ENCODE measurements around the gene ANKRD12. TPM values are rescaled to one million over a fixed set of nuclear protein-coding genes. Genes with fewer than 3 reads are reported as not detected.
"Not testable (repeated sequence)": the region's sequence is repeated elsewhere in the genome, so short reads cannot be mapped to it uniquely, and the experiment has no call there.

Gene ANKRD12
- total and polyA plus RNA-seq, 2 of the 4 experiments (the other 2 are of a cell fraction), result 2.6 to 12.9 TPM

GRCh38 chr18:9088727-9089126 is 47.9 kb upstream of the ANKRD12 start:
- H4K91ac ChIP-seq (ENCODE audit: insufficient read depth, low read depth, low read length); in situ Hi-C loops (cut with MboI; ENCODE audit: low sequenced_read_pairs); H2AFZ ChIP-seq (replicated peaks; ENCODE audit: low read length, poor library complexity); H2BK120ac ChIP-seq (ENCODE audit: low read depth, low read length); H3K9ac ChIP-seq (ENCODE audit: low read depth, low read length); H3K4ac ChIP-seq (ENCODE audit: low read depth, low read length); H3K9me1 ChIP-seq (ENCODE audit: insufficient read depth, low read length); H4K5ac ChIP-seq (ENCODE audit: low read depth, low read length); H2BK20ac ChIP-seq (ENCODE audit: low read depth, low read length); H3K9me3 ChIP-seq (ENCODE audit: control insufficient read depth, insufficient read depth, low read length); H4K20me1 ChIP-seq (ENCODE audit: insufficient read depth, low read length); H3K4me3 ChIP-seq (ENCODE audit: insufficient read depth, low read depth, low read length); H3K27me3 ChIP-seq (ENCODE audit: control insufficient read depth, insufficient read depth, low read length); H3K4me1 ChIP-seq (ENCODE audit: control insufficient read depth, insufficient read depth, low read length); H3K79me1 ChIP-seq (ENCODE audit: low read depth in 1 of 2, low read length in 2 of 2); H3K18ac ChIP-seq (ENCODE audit: low read depth, low read length); H3K56ac ChIP-seq (ENCODE audit: extremely low read depth, insufficient read depth, low read length); DNase-seq; H4K8ac ChIP-seq (ENCODE audit: low read depth in 2 of 2, low read length in 2 of 2); POLR2A ChIA-PET (ENCODE audit: unreplicated experiment); dilution Hi-C loops (cut with HindIII; ENCODE audit: low sequenced_read_pairs, unreplicated experiment); H3K14ac ChIP-seq (replicated peaks; ENCODE audit: low read depth, low read length); H3K23ac ChIP-seq (ENCODE audit: low read depth, low read length); H3K36me3 ChIP-seq (ENCODE audit: control insufficient read depth, insufficient read depth, low read length); H2BK15ac ChIP-seq (ENCODE audit: low read depth, low read length); H2AK9ac ChIP-seq (replicated peaks; ENCODE audit: low read depth, low read length, poor library complexity); H2AK5ac ChIP-seq (ENCODE audit: low read depth, low read length); ATAC-seq (ENCODE audit: low read depth); H3K27ac ChIP-seq (ENCODE audit: insufficient read depth, low read length); intact Hi-C loops (cut with micrococcal nuclease); H3K4me2 ChIP-seq (ENCODE audit: low read depth, low read length); H2BK5ac ChIP-seq (ENCODE audit: low read depth, low read length, poor library complexity, severe bottlenecking); BruUV-seq (replicated peaks): not testable (repeated sequence)
- CTCF ChIA-PET, result interaction anchor here (0.6 kb wide), 1 partner anchor 14 kb away, joined by 3 read pairs; no protein-coding TSS in a partner anchor
- WGBS, 2 experiments (ENCODE audit: extremely low coverage in 2 of 2, insufficient read length in 1 of 2), result no CpG with 5 or more reads among the region's 2 CpGs
